Duodenal mucosa (tissue), 2 donors: Measurements from ENCODE around the gene NFKBIE.

ENCODE experiments used
- H3K27ac ChIP-seq: one replicate; pipeline ENCODE4 v1.7.0; 2013; ENCODE audit warnings: low read depth, low read length
- H3K27me3 ChIP-seq, 2 donors: one replicate each; pipeline ENCODE4 v1.7.0; 2013; ENCODE audit warnings: low read length in 2 of 2, control low read depth in 1 of 2; ENCODE audit not compliant: insufficient read depth in 2 of 2, control insufficient read depth in 1 of 2
- H3K36me3 ChIP-seq, 2 donors: one replicate each; pipeline ENCODE4 v1.7.0; 2013; ENCODE audit warnings: low read length in 2 of 2, control low read depth in 1 of 2; ENCODE audit not compliant: insufficient read depth in 2 of 2, control insufficient read depth in 1 of 2
- H3K4me1 ChIP-seq, 2 donors: one replicate each; pipeline ENCODE4 v1.7.0; 2013; ENCODE audit warnings: low read length in 2 of 2, control low read depth in 1 of 2; ENCODE audit not compliant: insufficient read depth in 2 of 2, control insufficient read depth in 1 of 2
- H3K4me3 ChIP-seq, 2 donors: one replicate each; pipeline ENCODE4 v1.7.0; 2013; ENCODE audit warnings: low read length in 2 of 2, low read depth in 1 of 2
- H3K9ac ChIP-seq, 2 donors: one replicate each; pipeline ENCODE4 v1.7.0; 2013; ENCODE audit warnings: low read length in 2 of 2, low read depth in 1 of 2
- H3K9me3 ChIP-seq, 2 donors: one replicate each; pipeline ENCODE4 v1.7.0; 2013; ENCODE audit warnings: low read length in 2 of 2, control low read depth in 1 of 2; ENCODE audit not compliant: control insufficient read depth in 1 of 2

Gene NFKBIE

GRCh38 chr6:44227148-44227793 lies 38.1 kb downstream of the NFKBIE start:
- H3K9me3 ChIP-seq = no peaks in the 10 kb centered on the region
- H3K4me3 ChIP-seq = no peak overlapping the region
- H3K4me1 ChIP-seq = peaks cover 26 to 30% of the 10 kb centered on the region in 2 donors
- no peak overlapping the region for H3K9ac ChIP-seq
- no peak overlapping the region for H3K27ac ChIP-seq
- peaks cover 8% of the 10 kb centered on the region in 2 donors for H3K36me3 ChIP-seq
- H3K27me3 ChIP-seq = no peaks in the 10 kb centered on the region

DNA sequence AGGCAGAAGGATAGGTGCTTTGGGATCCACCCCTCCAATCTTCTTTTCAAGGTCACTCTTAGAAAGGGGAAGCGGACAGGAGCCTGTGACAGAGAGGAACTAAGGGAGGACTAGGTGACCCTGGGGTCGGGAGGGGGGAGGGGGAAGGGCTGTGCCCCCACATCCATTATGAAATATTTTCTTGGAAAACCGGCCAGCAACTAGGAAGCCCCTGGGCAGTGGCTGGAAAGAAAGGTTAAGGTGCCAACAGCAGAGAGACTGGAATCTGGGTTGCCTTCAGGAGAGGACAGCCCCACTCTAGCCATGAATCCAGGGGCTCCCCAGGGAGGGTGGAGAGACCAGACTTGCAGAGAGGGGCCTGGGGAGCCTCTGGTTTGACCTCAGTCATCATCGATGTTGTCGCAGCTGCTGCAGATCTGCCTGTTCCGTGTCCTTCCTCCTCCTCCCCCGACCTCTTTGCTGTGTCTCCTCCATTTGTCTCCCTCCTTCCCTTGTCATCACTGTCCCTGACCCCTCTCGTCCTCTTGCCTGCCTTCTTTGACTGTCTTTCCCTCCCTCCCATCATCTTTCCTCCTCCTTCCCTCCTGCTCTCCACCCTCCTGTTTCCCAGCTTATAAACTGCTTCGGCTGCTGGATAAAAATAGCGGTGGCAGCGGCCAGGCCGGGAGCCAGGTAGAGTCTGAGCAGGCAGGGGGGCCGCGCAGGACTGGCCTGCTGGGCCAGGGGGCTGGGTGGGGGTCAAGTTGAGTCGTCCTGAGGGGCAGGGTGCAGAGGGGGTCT lies 38.8 kb downstream of the NFKBIE start:
- Histone ChIP-seq H3K4me1 (peaks cover 31 to 34% of the 10 kb centered on the region in 2 donors), H3K27ac (no peak overlapping the region), H3K27me3 (no peaks in the 10 kb centered on the region), H3K9ac (no peak overlapping the region), H3K9me3 (no peaks in the 10 kb centered on the region), H3K4me3 (no peak overlapping the region), H3K36me3 (peaks cover 3 to 8% of the 10 kb centered on the region in 2 donors)

DNA sequence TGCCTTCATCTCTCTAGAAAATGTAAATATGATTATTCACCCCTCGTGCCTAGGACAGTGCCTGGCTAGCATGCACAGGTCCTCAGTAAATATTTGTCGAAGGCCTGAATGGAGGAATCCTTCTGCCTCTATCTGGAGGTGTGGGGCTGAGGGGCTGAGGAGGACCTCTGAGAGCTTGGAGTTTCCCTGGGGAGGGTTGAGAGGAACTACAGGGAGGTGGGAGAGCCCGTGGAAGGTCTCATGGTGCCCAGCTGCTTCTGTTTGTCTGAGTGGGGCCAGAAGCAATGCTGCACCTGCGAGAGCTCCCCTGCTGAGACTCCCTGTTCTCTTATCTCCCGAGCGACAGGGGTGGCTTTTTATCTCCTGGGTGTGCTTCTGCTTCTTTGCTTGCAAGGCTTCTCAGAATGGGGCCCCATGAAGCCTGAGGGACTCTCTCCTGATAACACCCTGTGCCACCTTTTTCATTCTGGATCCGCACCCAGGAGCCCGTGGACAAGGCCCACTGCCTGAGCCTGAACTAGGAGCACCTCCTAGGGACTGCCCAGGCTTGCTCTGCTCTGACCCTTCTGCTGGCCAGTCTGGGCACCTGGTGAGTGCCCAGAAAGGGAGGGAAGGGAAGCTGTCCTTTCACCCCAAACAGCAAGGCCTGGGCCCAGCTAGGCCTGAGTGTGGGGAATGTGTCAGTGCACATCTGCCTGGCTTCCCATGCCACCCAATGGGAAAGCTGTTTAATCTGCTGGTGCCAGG lies 39.6 kb downstream of the NFKBIE start:
- no peak overlapping the region for H3K4me3 ChIP-seq
- H3K4me1 ChIP-seq = peaks cover 38 to 40% of the 10 kb centered on the region in 2 donors

DNA sequence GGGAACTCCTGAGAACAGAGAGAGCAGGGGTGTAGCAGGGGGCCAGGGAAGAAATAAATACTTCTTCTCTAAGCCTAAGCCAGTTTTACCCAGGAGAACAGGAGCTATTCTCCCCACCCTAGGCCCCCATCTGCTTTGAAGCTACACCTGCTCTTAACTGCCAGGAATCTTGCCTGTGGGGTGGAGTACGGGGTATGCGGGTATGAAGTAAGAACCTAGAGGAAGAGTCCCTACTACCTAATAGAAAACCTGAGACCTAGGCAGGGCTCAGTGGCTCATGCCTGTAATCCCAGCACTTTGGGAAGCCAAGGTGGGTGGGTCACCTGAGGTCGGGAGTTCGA lies 40.4 kb downstream of the NFKBIE start:
- Histone ChIP-seq H3K9me3 (no peaks in the 10 kb centered on the region), H3K9ac (peak overlapping the region in 1 of 2 donors; percentile 60), H3K4me3 (no peak overlapping the region), H3K27me3 (no peaks in the 10 kb centered on the region), H3K4me1 (peaks cover 38 to 40% of the 10 kb centered on the region in 2 donors), H3K27ac (no peak overlapping the region), H3K36me3 (peaks cover 0 to under 1% of the 10 kb centered on the region in 2 donors)

More for the DNA sequence above, 39.6 kb downstream of the NFKBIE start:
- Histone ChIP-seq H3K9me3 (no peaks in the 10 kb centered on the region), H3K36me3 (peaks cover 3 to 5% of the 10 kb centered on the region in 2 donors), H3K9ac (no peak overlapping the region), H3K27me3 (no peaks in the 10 kb centered on the region), H3K27ac (no peak overlapping the region)

DNA sequence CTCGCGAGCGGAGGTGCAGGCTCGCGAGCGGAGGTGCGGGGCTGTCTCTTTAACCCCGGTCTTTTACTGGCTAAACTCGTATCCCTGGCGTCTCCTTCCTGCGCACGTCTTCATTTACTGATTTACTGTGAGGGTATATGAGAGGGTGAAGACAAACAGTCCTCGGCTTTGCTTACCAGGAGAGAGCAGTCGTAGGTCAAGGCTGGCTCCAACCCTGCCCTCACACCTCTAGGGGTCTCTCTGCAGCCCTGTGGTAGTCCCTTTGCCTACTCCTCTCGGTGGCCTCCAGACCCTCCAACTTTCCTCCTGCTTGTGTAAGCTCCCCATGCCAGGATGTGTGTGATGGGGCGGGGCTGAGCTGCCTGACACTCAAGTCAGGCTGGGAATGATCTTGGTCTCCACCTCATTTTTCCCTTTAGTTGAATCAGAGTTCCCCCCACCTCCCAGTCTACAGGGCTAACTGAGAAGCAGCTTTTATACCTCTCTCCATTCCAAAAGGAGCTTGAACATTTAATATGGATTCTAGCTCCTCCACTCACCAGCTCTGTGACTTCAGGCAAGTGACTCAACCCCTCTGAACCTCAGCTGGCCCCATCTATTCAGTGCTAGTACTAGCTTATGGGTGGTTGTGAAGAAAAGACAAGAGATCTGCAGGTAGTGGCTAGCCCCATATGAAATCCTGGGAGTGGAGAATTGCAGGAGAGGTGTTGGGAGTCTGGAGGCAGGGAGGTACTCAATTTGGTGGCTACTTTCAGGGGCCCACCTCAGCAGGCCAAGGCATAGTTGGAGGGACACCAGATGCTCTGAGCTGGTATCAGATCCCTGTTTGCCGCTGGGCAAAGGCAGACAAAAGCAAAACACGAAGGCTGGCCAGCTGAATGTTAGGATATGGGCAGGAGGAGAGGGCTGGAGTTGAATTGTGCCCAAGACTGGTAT lies 41.1 kb downstream of the NFKBIE start:
- no peaks in the 10 kb centered on the region for H3K9me3 ChIP-seq
- H3K4me3 ChIP-seq = peak overlapping the region; percentile 57 to 67
- no peaks in the 10 kb centered on the region for H3K27me3 ChIP-seq
- no peaks in the 10 kb centered on the region for H3K36me3 ChIP-seq
- H3K27ac ChIP-seq = no peak overlapping the region
- peak overlapping the region; percentile 29 to 60 for H3K9ac ChIP-seq
- H3K4me1 ChIP-seq = peaks cover 38 to 40% of the 10 kb centered on the region in 2 donors

DNA sequence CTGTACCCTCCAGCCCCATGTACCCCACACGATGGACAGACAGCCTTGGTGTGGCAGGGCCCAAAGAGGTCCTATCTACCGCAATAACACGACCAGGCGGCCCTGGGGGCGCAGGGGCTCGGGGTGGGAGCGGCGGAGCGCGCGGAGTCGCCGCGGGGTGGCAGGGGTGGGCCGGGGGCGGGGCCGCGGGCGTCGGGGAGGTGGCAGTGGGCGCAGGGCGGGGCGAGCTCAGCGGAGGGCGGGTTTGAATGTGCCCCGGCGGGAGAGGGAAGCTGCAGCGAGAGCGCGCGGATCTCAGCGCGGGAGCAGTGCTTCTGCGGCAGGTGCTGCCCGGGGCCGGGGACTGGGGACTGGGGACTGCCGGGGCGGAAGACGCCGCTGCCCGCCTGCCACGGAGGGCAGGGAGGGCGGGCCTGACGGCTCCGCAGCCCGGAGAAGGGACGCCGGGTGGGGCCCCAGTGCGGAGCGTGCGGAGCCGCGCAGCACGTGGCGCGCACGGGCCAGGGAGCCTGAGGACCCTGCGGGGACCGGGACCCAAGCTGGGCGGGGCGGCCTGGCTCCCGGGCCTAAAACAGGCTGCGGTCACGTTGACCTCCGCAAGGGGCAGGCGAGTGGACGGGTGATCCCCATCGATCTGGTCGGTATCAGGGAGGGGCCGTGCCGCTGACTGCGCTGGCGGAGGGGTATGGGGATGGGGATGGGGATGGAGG lies 41.9 kb downstream of the NFKBIE start, which contains the start of gene SLC29A1:
TSS of gene SLC29A1 (plus strand) at position 277 of the 710 bp plus-strand sequence. CDS start 3,719 bp downstream, outside the sequence.
- Histone ChIP-seq H3K36me3 (no peaks in the 10 kb centered on the region), H3K4me3 (peak within 1 kb of the TSS; percentile 57 to 67), H3K27ac (no peak within 1 kb of the TSS), H3K9me3 (no peaks in the 10 kb centered on the region), H3K4me1 (peaks cover 44 to 46% of the 10 kb centered on the region in 2 donors), H3K27me3 (no peaks in the 10 kb centered on the region), H3K9ac (peak within 1 kb of the TSS; percentile 29 to 60)

DNA sequence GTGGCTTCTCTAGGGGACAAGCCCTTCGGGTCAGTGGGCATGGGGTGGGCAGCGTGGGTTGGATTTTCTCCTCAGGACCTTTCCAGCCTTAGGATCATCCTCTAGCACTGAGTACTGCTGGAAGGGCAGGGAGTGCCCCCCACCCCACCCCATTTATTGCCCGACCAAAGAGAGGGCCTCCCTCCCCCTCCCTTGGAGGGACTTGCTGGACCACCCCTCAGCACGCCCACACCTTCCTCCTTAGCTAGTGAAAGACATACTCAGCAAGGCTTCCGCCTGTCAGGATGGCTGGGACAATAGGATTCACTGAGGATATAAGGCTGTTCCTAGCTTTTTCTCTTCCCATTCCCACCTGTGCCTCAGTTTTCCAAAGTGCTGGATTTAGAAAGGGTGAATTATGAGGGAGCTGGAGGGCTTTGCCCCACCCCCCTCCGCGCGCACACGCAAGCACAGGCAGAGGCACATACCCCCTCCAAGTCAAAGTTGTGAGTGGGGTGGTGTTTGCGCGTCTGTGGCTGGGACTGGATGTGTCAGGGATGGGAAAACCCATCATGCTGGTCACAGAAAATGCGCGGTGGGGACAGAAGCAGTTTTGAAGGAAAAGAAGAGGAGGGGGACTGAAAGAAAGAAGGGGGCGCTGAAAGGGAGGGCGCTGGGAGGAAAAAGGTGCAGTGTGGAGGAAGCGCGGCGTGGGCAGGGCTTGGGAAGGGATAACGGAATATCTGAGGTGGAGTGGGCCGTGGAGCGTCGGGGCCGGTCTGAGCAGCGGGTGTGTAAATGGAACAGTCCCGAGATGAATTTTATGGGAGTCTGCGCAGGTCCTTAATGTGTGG lies 42.6 kb downstream of the NFKBIE start:
- Histone ChIP-seq H3K9me3 (no peaks in the 10 kb centered on the region), H3K4me1 (peaks cover 50 to 51% of the 10 kb centered on the region in 2 donors), H3K36me3 (no peaks in the 10 kb centered on the region), H3K4me3 (peak overlapping the region; percentile 44 to 57), H3K9ac (peak overlapping the region; percentile 6 to 25), H3K27me3 (no peaks in the 10 kb centered on the region), H3K27ac (no peak overlapping the region)

DNA sequence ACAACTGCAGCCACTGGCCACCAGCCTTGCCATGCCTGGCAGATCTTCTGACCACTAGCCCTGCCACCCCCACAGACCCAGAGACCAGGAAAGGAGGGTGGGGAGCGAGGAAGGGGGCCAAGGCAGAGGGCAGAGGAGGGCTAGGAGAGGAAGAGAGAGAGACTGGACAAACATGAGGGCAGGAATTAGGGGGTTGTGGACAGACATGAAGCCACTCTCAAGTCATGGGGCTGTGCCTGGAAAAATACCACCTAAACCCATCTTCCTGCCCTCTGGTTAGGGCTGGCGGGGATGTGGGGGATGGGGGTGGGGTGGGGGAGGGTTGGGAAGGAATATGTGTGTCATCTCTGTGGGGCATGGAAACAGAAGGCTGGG lies 43.4 kb downstream of the NFKBIE start:
- H3K9me3 ChIP-seq = no peaks in the 10 kb centered on the region
- no peaks in the 10 kb centered on the region for H3K27me3 ChIP-seq
- no peaks in the 10 kb centered on the region for H3K36me3 ChIP-seq
- peak overlapping the region; percentile 70 for H3K27ac ChIP-seq
- peak overlapping the region; percentile 6 to 46 for H3K9ac ChIP-seq
- H3K4me3 ChIP-seq = no peak overlapping the region
- H3K4me1 ChIP-seq = peaks cover 53 to 57% of the 10 kb centered on the region in 2 donors
